Measurements from ENCODE around the gene PRR11.

- TF ChIP-seq CTCF (conservative IDR thresholded peaks at IDR 0.05; ENCODE audit: low read length) (no peak), EZH2phosphoT487 (IDR thresholded peaks at IDR 0.05; ENCODE audit: borderline replicate concordance) (no peak)
Observed at GRCh38 chr17:59172436-59173004, 17.0 kb downstream of the PRR11 start.

Data from Loucy (cell line).